GM19372 (cell line): ENCODE measurements around the gene FGF9.

Experiments used
- ATAC-seq: cut with Tn5 transposase; IDR thresholded peaks from one replicate; pipeline ENCODE4 v1.9.1; 2021; ENCODE audit warnings: mild to moderate bottlenecking, low read depth, moderate library complexity; ENCODE audit not compliant: unreplicated experiment

The FGF9 gene

DNA sequence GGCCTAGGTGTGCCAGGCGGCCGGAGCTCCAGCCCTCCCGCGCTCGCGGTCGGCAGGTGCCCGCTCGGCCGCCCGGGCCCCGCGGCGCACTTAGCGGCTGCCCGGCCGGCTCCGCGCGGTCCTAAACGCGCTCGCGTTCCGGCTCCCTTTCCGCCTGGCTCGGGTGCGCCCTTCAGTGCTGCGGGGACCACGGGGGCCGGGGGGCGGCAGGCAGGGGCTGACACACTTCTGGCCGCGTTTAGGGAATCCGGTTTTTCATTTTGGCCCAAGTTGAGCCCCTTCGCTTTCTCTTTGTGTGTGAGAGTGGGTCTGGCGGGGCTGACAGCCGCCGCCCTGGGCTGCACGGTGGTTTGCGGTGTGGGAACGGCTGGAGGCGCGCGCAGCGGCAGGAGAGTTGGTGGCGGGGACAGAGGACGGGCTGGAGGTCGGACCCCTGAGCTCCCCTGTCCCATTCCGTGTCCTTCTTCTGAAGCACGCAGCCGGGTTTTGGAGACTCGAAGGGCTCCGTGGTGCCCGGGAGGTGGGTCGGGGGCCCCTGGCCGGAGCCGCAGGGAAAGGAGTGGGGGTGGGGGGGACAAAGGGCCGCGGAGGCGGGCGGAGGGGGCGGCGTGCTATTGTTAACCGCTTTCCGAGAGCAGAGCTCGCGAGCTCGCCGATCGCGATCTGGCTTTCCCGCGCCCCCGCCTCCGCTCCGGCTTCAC, 3.1 kb downstream of the FGF9 start:
- ATAC-seq = peak; percentile 26

DNA sequence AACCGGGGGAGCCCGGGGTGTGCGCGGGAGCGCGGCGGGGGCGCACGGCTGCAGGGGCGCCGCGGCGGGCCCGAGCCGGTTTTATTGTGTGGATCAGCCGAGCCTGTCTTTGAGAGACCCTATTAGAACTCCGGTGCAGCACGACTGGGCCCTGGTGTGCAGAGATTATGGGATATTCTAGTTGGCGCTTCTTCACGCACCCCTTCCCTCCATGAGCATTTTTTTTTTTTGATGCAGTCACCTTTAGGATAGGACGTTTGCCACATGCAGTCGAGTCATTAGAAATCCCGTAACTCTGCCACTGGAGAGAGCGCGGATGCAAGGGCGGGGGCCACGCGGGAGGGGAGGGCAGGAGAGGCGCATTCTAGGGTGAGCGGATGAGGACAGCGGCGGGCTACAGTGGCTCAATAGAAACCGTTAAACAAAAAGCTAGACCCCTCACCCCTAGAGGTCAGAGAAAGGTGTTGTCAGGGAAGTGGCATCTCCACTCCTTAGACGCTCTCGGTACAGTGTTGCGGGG, 3.7 kb downstream of the FGF9 start:
- no peak for ATAC-seq

DNA sequence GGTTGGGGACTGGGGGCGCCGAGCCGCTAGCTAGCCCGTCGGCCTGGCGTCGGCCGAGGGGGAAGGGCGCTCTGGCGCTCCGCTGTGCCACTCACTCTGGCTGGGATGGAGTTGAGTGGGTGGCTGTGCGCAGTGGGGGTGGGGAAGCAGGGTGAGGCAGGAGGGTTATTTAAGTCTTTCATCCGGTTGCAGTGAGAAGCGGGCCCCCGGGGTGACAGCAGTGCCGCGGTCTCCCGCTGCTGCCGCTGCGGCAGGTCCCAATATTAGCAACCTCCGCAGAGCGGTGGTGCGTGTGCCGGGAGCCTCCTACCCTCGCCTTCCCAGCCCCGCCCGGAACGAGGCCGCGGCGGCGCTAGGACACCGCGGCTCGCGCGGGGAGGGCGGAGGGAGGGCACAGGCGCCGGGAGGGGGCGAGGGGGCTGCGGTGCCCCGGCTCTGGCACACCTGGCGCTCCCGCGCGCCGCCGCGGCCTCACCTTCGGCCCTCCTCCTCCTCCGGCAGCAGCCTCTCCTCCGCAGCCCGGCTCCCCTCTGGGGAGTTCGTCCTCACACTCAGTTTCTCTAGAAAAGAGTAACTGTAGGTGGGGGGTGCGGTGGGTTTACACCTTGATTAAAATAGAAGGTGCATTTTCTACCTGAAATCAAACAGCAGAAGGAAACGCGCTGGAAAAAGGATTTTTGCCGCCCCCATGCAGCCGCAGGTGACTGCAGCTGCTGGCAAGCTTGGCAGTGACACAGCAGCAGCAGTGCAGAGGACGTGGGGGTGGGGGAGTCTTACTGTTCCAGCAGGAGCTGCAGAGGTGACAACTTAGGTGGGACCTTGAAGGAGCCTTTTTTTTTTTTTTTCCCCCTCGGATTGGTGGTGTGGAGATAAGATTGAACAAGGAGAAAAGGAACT, 4.5 kb downstream of the FGF9 start:
- no peak for ATAC-seq

DNA sequence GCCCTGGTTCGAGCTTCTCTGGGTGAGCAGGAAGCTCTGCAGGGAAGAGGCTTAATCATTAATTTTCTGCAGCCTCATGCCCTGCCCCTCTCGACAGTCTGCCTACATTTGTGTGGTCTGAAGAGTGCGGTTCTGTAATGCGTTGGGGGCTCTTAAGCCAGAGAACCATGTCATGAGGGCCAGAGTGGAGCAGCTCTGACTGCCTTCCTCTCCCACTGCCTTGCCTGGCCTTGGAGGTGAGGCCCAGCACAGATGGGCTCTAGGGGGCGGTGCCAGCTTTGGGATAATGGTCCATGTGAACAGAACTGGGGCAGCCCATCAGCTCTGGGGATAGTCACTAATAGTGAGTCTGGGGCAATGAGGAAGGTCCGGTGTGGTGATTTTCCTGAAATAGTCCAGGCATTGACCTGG, 5.7 kb downstream of the FGF9 start:
- ATAC-seq = no peak

DNA sequence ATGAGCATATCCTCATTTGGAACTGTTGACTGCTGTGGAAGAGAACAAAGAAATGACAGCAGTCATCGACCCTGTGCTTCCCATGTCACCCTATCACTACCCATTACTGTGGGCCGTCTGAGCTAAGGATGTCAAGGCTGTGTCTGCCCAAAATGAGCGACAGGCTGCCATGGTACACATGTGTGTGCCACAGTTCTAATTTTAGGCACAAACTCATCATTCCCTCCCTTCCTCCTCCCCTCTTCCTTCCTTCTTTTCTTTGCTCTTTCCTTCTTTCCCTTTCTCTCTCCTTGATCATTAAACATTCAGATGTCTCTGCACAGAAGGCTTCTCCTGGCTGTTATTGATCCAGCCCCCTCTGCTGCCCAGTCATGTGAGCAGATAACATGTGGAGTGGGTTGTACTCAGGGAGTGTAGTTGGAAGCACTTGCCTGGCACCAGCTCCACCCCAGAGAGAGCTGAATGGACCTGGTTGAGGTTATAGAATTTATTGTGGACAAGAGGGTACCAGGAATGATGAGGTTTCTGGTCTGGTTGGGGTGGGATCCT, 6.3 kb downstream of the FGF9 start:
- no peak for ATAC-seq

DNA sequence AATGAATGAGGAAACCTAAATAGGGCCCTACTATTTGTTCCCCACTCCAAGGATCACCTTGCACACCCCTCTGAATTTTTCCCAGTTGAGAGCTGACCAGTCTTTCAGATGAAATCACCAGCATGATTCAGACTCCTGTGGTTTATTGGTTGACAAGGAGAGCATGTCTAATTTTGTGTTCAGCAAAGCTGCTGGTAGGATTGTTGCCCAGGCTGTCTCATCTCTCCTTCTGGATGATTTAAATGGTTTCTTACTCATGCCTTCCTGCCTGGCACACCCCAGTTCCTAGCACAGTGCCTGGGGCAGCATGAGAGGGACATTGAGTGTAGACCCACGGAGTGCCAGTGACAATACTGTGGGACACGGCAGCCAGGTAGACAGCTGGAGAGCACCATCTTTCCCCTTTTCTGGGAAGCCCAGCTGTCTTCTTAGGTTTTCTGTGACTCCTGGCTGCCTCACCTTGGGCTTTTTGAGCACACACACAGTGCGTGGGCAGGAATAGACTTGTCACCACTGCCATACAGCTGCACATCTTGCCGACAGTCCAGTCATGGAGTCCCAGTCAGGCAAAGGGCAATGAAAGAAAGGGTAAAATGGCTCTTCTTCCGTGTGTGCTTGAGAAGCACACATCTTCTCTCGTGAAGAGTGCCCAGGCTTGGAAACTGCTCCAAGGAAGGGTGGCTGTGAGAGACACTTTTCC, 12.3 kb downstream of the FGF9 start:
- no peak for ATAC-seq

DNA sequence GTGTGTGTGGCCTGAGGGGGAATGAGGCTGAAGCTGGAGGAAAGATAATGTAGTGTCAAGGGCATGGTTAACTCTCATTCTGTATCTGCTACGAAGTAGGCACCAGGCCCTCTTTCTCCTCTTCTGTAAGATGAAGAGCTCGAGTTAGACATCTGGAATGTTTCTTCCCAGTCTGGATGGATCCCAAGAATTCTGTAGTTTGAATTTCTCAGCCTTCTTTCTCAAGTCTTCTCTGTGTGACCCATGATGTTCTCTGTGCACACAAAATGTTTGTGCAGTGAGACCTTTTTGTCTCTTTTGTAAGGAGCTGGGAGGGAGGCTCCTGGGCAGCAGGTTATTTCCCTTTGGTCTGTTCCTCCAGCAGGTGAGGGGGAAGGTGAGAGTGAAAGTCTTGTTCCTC, 13.7 kb downstream of the FGF9 start:
- ATAC-seq = no peak

DNA sequence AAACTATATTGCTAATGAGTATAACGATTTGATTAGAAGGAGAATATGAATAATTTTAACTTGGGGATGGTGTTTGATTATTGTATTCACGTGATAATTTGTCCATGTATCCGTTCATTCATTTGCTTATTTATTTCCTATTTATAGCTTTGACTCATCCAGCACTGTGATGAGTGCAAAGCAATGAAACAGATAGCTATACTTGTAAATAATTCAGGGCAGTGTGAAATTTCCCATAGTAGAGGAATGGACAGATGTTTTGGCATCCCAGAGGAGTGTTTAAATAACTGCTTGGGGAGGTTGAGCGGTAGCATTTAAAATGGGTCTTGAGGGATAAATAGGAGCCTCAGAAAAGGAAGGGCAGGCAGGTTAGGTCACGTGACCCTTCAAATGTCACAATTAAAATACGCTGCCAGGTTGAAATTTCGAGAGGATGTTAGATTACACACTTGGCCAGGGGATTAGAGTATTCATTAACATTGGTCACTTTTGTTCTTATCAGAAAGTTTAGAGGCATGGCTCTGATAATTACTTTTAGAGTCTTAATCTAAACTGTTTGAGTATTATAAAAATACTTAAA, 14.7 kb downstream of the FGF9 start:
- ATAC-seq = no peak

DNA sequence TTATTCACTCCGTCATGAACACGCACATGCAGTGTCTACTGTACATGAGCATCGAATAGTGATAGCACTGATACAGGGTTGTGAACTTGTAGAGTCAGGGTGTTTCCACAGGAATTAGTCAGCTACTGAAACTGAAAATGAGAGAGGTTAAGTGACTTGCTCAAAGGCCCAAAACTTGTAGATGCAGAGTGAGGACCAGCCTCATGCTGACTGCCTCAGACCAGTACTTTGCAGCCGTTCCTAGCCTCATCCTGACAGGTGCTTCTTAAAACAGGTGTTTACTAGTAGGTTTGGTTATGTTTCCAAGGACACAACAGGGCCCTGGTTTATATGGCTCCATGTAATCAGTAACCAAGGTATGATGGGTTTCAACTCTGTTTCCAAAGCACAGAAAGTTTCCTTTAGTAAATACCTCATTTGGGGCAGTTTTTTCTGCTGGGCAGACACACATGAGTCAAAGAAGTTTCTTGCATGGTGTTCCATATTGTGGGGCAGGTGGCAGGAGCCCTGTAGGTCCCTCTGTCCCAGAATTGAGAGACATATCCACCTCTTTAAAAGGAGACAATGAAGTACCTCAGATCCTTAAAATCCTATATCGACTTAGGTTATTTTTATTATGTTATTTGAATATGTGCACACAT, 16.0 kb downstream of the FGF9 start:
- ATAC-seq = peak; percentile 93

DNA sequence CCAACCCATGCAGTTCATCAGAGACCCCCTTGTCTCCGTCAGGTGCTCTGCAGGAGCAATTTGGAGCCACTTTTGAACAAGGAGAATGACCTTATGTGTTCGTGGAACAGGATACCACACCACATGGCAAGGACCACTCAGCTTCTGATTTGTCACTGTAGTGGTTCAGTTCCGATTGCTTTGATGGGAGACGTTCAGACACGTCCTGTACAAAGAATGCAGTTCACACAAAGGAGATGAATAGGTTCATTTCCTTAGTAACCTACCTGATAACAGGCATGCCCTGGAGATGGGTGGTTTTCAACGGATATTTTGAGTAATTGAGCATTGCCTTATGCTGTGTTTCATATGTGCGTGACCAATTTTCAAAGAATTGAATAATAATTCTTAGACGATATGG, 17.2 kb downstream of the FGF9 start:
- no peak for ATAC-seq

DNA sequence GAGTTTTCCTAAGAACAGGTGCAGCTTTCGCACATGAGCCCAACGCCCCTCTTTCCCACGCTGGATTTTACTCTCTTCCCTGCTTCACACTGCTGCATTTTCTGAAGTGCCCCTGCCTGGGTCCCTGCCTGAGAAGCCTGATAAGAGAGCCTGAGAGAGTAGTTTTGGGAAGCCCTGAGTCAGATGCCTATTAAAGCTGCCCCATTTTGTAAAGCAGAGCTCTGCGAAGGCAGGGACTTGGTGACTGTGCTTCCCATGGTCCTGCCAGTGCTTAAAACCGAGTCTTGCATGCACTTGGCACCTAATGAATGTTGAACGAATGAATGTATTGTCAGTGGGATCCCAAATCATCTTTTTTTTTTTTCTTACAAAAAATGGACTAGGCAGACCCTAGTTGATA, 18.2 kb downstream of the FGF9 start:
- no peak for ATAC-seq

DNA sequence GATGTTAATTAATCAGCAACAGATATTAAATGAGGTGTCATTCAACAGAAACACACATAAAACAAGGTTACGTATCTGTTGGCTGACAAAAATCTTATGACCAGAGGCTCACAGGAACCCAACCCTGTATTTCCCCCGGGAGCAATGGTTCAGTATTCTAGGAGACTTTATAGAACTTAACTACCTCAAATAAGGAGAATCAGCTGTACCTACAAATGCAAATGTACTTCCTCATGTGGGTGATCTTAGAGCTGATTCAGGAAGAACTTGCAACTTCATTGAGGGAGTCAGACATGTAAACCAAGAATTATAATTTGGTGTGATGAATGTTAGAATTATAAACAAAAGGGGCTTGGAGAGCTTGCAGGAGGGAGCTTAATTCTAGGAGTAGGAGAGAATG, 20.1 kb downstream of the FGF9 start:
- ATAC-seq = no peak

DNA sequence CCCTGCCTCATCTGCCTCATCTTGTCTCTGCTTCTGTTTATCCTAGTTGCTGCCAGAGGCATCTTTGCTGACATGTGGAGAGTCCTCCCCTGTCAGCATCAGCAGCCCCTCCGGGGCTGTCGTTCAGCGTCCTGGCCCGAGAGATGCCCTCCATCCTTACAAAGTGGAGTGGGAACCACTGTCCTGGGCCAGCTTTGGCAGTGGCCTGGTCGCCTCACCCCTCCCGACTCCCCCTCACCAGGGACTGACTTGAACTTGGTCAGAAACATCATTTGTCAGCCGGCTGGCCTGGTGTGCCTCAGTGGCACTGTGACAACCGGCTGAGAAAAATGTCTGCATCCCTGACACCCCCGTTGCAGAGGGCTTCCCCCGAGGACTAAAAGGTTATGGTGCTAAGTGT, 20.6 kb downstream of the FGF9 start:
- ATAC-seq = no peak

DNA sequence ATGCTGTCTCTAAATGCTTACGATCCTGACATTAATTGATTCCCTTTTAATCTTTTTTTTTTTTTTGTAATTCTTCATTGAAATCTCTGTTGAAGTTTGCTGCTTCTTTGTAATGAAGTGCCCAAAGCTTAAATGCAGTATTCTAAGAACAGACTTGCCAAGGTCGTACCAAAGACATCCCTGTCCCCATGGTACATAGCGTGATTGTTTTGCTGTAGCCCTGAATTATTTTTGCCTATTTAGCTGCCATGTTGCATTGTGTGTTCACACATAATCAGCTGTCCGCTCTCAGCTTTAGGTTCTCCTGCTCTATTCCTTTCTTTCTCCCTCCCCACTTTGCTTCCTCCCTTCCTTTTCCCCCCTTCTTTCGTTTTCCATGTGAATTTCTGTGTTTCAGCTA, 21.1 kb downstream of the FGF9 start:
- no peak for ATAC-seq

DNA sequence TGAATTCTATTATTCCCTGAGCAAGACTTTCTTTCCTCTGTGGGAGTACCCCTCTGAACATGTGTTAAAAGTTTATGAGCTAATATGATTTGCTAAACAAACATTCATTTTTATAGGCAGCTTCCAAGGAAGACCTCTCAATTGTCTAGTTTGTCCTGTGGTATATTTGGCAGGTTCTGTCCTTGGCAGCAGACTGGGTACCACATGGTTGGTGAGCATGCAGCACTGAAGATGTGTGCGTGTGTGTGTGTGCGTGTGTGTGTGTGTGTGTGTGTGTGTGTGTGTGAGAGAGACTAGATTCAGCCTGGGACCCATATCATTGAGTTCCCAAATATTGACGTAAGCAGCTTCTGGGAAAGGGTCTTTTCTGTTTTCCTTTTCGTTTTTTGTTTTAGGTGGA, 24.0 kb downstream of the FGF9 start:
- no peak for ATAC-seq

DNA sequence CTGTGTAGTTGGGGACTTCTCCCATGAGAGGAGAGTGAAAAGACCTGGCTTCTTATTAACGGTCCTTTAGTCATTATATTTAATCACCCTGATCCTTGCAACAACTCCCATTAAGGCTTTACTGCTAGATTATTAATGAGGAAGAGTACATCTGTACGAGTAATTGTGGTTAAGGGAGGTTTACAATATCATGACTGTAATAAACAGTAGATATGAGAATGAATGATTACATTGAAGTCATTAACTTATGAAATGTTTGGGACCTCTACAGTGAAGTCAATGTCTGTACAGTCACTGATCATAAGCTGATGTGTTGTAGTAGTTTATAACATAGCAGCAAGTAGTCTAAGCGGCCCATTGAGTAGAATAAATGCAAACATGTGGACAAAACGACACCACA, 24.7 kb downstream of the FGF9 start:
- no peak for ATAC-seq

DNA sequence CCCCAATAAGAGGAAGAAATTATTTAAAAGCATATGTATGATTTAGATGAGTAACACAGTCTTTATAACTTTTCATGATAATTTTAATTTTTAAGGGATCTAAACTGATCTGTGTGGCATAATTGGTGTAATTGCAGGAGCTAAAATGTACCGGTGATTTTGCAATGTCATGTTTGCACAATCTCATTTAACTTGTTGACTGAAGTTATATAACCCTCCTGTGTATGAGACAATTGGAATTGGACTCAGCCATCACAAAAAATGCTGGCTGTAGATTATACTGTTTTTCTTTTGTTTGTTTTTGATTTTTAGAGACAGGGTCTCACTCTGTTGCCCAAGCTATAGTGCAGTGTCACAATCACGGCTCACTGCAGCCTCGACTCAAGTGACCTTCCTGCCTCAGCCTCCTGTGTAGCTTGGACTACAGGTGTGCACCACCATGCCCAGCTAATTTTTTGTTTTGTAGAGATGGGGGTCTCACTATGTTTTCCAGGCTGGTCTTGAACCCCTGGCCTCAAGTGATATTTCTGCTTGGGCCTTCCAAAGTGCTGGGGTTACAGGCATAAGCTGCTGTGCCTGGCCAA, 26.1 kb downstream of the FGF9 start:
- no peak for ATAC-seq

DNA sequence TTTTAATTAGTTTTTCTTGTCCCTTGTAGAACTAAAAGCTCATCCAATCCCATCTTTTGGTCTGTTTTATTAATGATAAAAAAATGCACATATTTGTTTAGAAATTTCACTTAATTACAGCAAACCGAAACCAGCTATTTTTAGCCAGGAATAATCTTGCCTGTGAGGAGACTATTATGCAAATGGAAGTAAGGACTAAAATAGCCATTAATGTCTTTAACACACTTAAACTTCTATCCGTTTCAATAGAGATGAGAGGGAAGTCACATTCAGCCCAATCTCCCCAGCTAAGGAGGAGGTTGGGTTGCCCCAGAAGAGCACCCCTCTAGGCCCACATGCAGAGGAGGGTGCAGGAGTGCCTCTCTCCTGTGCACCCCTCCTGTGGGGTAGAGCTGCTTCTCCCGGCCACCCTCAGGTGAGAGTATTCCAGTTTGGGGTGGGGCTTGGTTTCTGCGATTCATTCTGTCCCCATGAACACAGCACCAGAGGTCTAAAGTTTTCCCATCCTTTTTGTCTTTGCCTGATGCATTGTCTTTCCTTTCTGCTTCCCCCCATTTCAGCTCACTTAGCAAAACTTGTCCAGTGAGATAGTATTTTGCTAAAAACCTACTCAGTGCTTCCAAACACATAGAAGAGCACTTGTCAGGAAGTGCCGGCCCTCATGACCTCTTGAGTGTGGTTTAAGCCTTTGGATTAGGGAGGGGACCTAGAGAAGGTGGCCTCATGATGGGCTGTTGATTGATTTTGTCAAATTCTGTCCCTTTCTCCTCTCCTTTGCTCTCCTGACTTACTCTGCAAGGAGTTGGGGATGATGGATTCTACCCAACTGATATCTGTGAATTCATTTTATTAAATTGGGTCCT, 28.2 kb downstream of the FGF9 start:
- no peak for ATAC-seq

DNA sequence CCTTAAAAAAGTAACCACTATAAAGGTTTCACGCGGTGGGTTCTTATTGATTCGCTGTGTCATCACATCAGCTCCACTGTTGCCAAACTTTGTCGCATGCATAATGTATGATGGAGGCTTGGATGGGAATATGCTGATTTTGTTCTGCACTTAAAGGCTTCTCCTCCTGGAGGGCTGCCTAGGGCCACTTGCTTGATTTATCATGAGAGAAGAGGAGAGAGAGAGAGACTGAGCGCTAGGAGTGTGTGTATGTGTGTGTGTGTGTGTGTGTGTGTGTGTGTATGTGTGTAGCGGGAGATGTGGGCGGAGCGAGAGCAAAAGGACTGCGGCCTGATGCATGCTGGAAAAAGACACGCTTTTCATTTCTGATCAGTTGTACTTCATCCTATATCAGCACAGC, 30.6 kb downstream of the FGF9 start:
- no peak for ATAC-seq
